ENCODE data around the gene FAM111A.
A peak's percentile ranks its signal among the peaks of the same experiment; 100 is the strongest.

FAM111A gene

DNA sequence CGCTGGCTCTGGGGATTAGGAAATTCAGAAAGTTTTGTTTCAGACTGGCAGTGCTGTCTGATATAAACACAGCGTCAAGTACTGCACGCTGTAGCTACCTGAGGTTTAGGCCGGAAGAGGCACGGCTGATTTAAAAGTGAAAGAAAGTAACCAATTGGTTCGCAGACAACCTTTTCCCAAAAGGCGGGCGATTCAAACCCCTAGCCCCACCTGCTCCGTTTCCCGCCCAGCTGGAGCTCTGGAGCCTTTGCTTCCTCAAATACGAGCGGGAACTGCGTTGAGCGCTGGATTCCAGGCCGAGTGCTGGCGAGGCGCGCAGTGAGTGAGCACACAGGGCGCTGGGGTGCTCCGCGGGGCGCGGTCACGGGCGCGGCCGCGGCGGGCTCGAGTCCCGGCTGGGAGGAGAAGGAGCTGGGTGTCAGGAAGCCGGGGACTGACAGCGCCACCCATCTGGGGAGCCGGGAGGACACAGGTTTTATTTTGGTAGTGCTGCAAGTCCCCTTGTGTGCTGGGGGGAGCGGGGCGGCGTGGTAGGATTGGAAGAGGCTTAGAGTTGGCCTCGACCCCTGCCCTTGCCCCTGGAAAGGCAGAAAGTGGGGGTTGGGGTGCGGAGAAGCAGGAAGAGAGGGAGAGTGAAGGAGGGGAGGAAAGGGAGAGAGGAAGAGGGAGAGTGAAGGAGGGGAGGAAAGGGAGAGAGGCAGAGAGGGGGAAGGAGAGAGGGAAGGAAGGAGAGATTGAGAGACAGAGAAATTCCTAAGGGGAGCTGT, 2.1 kb downstream of the FAM111A start:
- POLR2A ChIA-PET: no interaction called here
- no peaks in the 10 kb centered on the region for H3K4me1 ChIP-seq (ENCODE audit: control insufficient read depth, insufficient read depth, low read length)

DNA sequence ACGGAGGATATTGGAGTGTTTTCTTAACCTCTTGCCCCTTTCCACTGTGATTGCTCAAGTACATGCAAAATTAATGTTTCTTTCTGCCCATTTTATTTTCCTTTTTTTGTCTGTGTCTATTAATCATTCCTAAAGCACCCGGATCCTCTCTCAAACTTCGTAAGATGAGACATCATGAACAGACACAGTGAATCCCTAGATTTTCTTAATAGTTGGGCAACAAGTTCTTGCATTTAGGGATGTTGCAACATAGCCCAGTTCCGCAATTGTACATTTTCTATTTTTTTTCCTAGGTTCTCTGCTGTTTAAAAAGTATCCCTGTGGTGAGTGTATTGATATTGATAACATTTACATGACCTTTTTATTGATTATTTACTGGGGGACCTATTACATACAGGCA, 2.9 kb downstream of the FAM111A start:
- POLR2A ChIA-PET: no interaction called here
- Histone ChIP-seq H3K36me3 (ENCODE audit: control insufficient read depth in 2 of 2, insufficient read depth in 1 of 2, low read length in 2 of 2) (no peaks in the 10 kb centered on the region), H3K9me3 (ENCODE audit: control insufficient read depth, insufficient read depth, low read depth, low read length) (no peaks in the 10 kb centered on the region), H3K4me1 (ENCODE audit: control insufficient read depth, insufficient read depth, low read length) (no peaks in the 10 kb centered on the region), H3K4me3 (ENCODE audit: low read depth, low read length) (peak overlapping the region; percentile 45), H3K27ac (ENCODE audit: extremely low read depth, low read depth, low read length) (no peak overlapping the region)
- CTCF ChIA-PET: interaction anchor here (0.9 to 5.3 kb wide), 4 partner anchors 9 to 26 kb away, joined by 7 to 37 read pairs (median 9); partner anchors contain the start of gene DTX4
- TF ChIP-seq ZNF155 (tag by site-specific recombination; IDR thresholded peaks at IDR 0.05) (no peak), ZNF211 (tag by site-specific recombination; IDR thresholded peaks at IDR 0.05; ENCODE audit: low read depth) (no peak), HOXD13 (CRISPR knock-in tag; IDR thresholded peaks at IDR 0.05; ENCODE audit: borderline replicate concordance) (no peak), HOXA7 (CRISPR knock-in tag; IDR thresholded peaks at IDR 0.05; ENCODE audit: borderline replicate concordance) (no peak)
- TF ChIP-seq, protein P1, sequence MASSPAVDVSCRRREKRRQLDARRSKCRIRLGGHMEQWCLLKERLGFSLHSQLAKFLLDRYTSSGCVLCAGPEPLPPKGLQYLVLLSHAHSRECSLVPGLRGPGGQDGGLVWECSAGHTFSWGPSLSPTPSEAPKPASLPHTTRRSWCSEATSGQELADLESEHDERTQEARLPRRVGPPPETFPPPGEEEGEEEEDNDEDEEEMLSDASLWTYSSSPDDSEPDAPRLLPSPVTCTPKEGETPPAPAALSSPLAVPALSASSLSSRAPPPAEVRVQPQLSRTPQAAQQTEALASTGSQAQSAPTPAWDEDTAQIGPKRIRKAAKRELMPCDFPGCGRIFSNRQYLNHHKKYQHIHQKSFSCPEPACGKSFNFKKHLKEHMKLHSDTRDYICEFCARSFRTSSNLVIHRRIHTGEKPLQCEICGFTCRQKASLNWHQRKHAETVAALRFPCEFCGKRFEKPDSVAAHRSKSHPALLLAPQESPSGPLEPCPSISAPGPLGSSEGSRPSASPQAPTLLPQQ (tag by site-specific recombination; IDR thresholded peaks at IDR 0.05): no peak
- TF ChIP-seq, protein P2, sequence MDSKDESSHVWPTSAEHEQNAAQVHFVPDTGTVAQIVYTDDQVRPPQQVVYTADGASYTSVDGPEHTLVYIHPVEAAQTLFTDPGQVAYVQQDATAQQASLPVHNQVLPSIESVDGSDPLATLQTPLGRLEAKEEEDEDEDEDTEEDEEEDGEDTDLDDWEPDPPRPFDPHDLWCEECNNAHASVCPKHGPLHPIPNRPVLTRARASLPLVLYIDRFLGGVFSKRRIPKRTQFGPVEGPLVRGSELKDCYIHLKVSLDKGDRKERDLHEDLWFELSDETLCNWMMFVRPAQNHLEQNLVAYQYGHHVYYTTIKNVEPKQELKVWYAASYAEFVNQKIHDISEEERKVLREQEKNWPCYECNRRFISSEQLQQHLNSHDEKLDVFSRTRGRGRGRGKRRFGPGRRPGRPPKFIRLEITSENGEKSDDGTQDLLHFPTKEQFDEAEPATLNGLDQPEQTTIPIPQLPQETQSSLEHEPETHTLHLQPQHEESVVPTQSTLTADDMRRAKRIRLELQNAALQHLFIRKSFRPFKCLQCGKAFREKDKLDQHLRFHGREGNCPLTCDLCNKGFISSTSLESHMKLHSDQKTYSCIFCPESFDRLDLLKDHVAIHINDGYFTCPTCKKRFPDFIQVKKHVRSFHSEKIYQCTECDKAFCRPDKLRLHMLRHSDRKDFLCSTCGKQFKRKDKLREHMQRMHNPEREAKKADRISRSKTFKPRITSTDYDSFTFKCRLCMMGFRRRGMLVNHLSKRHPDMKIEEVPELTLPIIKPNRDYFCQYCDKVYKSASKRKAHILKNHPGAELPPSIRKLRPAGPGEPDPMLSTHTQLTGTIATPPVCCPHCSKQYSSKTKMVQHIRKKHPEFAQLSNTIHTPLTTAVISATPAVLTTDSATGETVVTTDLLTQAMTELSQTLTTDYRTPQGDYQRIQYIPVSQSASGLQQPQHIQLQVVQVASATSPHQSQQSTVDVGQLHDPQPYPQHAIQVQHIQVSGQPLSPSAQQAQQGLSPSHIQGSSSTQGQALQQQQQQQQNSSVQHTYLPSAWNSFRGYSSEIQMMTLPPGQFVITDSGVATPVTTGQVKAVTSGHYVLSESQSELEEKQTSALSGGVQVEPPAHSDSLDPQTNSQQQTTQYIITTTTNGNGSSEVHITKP (tag by site-specific recombination; IDR thresholded peaks at IDR 0.05): no peak

More for the DNA sequence above, 2.1 kb downstream of the FAM111A start:
- no peaks in the 10 kb centered on the region for H3K36me3 ChIP-seq (ENCODE audit: control insufficient read depth in 2 of 2, insufficient read depth in 1 of 2, low read length in 2 of 2)
- TF ChIP-seq SETDB1 (IDR thresholded peaks at IDR 0.05; ENCODE audit: insufficient read length, low read length) (no peak), HOXD13 (CRISPR knock-in tag; IDR thresholded peaks at IDR 0.05; ENCODE audit: borderline replicate concordance) (no peak), ZNF366 (tag by site-specific recombination; conservative IDR thresholded peaks at IDR 0.05) (peak; percentile 59), ZNF274 (IDR thresholded peaks at IDR 0.05; ENCODE audit: low read length) (no peak), ZNF274 (tag by site-specific recombination; IDR thresholded peaks at IDR 0.05; ENCODE audit: borderline replicate concordance) (no peak), BCL11A (tag by site-specific recombination; IDR thresholded peaks at IDR 0.05; ENCODE audit: low read depth) (no peak), SP2 (tag by site-specific recombination; IDR thresholded peaks at IDR 0.05) (0 out of 2 replicates have a peak, but pooled peaks have one; percentile 10), ZNF23 (tag by site-specific recombination; IDR thresholded peaks at IDR 0.05; ENCODE audit: borderline replicate concordance) (no peak), PRDM1 (tag by site-specific recombination; IDR thresholded peaks at IDR 0.05) (peak; percentile 87), ZNF626 (tag by site-specific recombination; IDR thresholded peaks at IDR 0.05) (no peak), ZNF155 (tag by site-specific recombination; IDR thresholded peaks at IDR 0.05) (no peak), ZEB2 (tag by site-specific recombination; IDR thresholded peaks at IDR 0.05) (no peak), ZNF623 (tag by site-specific recombination; IDR thresholded peaks at IDR 0.05) (no peak), ZNF560 (tag by site-specific recombination; IDR thresholded peaks at IDR 0.05; ENCODE audit: borderline replicate concordance) (no peak), ZNF416 (tag by site-specific recombination; IDR thresholded peaks at IDR 0.05) (no peak), KLF1 (tag by site-specific recombination; IDR thresholded peaks at IDR 0.05) (peak; percentile 29; the same call in 1 of the 2 replicates), ZNF701 (tag by site-specific recombination; IDR thresholded peaks at IDR 0.05) (no peak), MYNN (tag by site-specific recombination; IDR thresholded peaks at IDR 0.05; ENCODE audit: borderline replicate concordance) (no peak), MEIS1 (CRISPR knock-in tag; IDR thresholded peaks at IDR 0.05; ENCODE audit: borderline replicate concordance) (no peak), ZXDB (tag by site-specific recombination; IDR thresholded peaks at IDR 0.05) (peak; percentile 49; the same call in 1 of the 2 replicates)
- TF ChIP-seq, protein P3, sequence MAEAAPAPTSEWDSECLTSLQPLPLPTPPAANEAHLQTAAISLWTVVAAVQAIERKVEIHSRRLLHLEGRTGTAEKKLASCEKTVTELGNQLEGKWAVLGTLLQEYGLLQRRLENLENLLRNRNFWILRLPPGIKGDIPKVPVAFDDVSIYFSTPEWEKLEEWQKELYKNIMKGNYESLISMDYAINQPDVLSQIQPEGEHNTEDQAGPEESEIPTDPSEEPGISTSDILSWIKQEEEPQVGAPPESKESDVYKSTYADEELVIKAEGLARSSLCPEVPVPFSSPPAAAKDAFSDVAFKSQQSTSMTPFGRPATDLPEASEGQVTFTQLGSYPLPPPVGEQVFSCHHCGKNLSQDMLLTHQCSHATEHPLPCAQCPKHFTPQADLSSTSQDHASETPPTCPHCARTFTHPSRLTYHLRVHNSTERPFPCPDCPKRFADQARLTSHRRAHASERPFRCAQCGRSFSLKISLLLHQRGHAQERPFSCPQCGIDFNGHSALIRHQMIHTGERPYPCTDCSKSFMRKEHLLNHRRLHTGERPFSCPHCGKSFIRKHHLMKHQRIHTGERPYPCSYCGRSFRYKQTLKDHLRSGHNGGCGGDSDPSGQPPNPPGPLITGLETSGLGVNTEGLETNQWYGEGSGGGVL (tag by site-specific recombination; IDR thresholded peaks at IDR 0.05): peak; percentile 85
- TF ChIP-seq, protein P4, sequence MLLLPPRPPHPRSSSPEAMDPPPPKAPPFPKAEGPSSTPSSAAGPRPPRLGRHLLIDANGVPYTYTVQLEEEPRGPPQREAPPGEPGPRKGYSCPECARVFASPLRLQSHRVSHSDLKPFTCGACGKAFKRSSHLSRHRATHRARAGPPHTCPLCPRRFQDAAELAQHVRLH (tag by site-specific recombination; IDR thresholded peaks at IDR 0.05): no peak
- TF ChIP-seq, protein P2 (tag by site-specific recombination; IDR thresholded peaks at IDR 0.05): peak; percentile 23; the same call in 1 of the 2 replicates
- TF ChIP-seq, protein P5, sequence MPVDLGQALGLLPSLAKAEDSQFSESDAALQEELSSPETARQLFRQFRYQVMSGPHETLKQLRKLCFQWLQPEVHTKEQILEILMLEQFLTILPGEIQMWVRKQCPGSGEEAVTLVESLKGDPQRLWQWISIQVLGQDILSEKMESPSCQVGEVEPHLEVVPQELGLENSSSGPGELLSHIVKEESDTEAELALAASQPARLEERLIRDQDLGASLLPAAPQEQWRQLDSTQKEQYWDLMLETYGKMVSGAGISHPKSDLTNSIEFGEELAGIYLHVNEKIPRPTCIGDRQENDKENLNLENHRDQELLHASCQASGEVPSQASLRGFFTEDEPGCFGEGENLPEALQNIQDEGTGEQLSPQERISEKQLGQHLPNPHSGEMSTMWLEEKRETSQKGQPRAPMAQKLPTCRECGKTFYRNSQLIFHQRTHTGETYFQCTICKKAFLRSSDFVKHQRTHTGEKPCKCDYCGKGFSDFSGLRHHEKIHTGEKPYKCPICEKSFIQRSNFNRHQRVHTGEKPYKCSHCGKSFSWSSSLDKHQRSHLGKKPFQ (tag by site-specific recombination; IDR thresholded peaks at IDR 0.05): no peak
- H3K9me3 ChIP-seq (ENCODE audit: control insufficient read depth, insufficient read depth, low read depth, low read length): no peaks in the 10 kb centered on the region
- H3K27ac ChIP-seq (ENCODE audit: extremely low read depth, low read depth, low read length): no peak overlapping the region
- CTCF ChIA-PET: interaction anchor here (0.6 to 5.3 kb wide), 5 partner anchors 9 to 414 kb away, joined by 3 to 37 read pairs (median 7); partner anchors contain the start of gene DTX4
- peak overlapping the region; percentile 45 for H3K4me3 ChIP-seq (ENCODE audit: low read depth, low read length)
